Measurements from ENCODE around the gene P2RX4. TPM values are rescaled to one million over a fixed set of nuclear protein-coding genes. Genes with fewer than 3 reads are reported as not detected.
"Not testable (repeated sequence)": the region's sequence is repeated elsewhere in the genome, so short reads cannot be mapped to it uniquely, and the experiment has no call there.

Gene P2RX4
- total RNA-seq, 1 experiment from 2014 or later = 7.6 TPM

DNA sequence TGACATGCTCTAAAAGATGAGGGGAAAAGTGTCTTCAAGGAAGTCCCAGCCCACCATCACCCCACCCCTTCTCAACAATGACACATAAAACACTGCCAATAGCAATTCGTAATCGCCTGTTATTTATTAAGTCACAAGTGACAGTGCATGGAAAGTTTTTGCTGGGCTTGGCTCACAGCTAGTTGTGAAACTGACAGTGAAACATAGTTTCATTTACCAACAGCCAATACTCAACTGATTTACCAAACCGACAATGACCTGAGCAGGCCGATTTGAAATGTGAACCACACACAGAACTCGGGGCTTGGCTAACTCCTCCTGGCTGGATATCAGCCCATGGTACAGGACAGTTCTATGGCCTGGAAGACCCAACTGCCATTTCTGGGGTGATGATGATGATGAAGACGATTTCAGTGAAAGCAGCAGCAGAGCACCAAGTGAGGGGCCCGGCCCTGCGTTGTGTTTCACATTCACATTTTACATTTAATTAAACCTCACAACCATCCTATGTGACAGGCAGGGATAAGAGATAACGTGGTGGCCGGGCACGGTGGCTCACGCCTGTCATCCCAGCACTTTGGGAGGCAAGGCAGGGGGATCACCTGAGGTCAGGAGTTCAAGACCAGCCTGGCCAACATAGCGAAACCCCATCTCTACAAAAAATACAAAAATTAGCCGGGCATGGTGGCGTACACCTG lies 43.9 kb downstream of the P2RX4 start:
- no peak for DNase-seq (ENCODE audit: low spot score)
- H3K36me3 ChIP-seq (ENCODE audit: insufficient read depth, low read length, poor library complexity, severe bottlenecking) = peaks cover 36% of the 10 kb centered on the region
- no peak overlapping the region for H3K4me3 ChIP-seq (ENCODE audit: low read depth, low read length, poor library complexity, severe bottlenecking)
- POLR2A ChIA-PET (ENCODE audit: low non-redundant PET) = no interaction called here
- no peaks in the 10 kb centered on the region for H3K9me3 ChIP-seq (ENCODE audit: low read depth, low read length, poor library complexity, severe bottlenecking)
- BruUV-seq (replicated peaks) = no TSS peak
- TF ChIP-seq, protein P1, sequence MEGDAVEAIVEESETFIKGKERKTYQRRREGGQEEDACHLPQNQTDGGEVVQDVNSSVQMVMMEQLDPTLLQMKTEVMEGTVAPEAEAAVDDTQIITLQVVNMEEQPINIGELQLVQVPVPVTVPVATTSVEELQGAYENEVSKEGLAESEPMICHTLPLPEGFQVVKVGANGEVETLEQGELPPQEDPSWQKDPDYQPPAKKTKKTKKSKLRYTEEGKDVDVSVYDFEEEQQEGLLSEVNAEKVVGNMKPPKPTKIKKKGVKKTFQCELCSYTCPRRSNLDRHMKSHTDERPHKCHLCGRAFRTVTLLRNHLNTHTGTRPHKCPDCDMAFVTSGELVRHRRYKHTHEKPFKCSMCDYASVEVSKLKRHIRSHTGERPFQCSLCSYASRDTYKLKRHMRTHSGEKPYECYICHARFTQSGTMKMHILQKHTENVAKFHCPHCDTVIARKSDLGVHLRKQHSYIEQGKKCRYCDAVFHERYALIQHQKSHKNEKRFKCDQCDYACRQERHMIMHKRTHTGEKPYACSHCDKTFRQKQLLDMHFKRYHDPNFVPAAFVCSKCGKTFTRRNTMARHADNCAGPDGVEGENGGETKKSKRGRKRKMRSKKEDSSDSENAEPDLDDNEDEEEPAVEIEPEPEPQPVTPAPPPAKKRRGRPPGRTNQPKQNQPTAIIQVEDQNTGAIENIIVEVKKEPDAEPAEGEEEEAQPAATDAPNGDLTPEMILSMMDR (conservative IDR thresholded peaks at IDR 0.05; ENCODE audit: low read depth, low read length) = no peak
- TF ChIP-seq EZH2 (IDR thresholded peaks at IDR 0.05; ENCODE audit: borderline replicate concordance, low read depth, low read length, poor library complexity, severe bottlenecking) = no peak
- intact Hi-C loops (cut with micrococcal nuclease; ENCODE audit: unreplicated experiment) = no loop called here
- H3K27ac ChIP-seq (ENCODE audit: low read depth, low read length, poor library complexity, severe bottlenecking) = no peak overlapping the region
- H3K4me1 ChIP-seq (ENCODE audit: insufficient read depth, low read length, poor library complexity, severe bottlenecking) = no peaks in the 10 kb centered on the region
- CTCF ChIA-PET = no interaction called here
- H3K27me3 ChIP-seq (replicated peaks; ENCODE audit: insufficient read depth, low read depth, low read length, poor library complexity) = no peaks in the 10 kb centered on the region

DNA sequence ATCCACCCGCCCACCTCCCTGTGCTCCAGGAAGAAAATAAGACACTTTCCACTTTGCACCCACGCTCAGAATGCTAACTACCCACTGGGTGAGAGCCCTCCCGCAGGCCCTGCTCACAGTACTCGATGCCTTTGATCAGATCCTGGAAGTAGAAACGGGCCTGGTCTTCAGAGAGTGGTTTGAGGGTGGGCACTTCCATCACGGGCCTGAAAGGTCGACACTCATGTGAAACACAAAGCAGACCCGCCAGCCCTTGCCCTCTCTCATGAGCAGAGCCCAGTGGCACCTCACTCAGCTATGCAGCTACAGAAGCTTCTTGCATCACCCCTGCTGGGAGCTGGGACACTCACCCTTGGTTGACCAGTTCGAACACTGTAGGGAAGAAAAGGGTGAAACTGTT lies 45.5 kb downstream of the P2RX4 start:
- intact Hi-C loops (cut with micrococcal nuclease; ENCODE audit: unreplicated experiment) = no loop called here
- BruUV-seq (replicated peaks) = no TSS peak
- no peak for DNase-seq (ENCODE audit: low spot score)
- Histone ChIP-seq H3K4me1 (ENCODE audit: insufficient read depth, low read length, poor library complexity, severe bottlenecking) (no peaks in the 10 kb centered on the region), H3K9me3 (ENCODE audit: low read depth, low read length, poor library complexity, severe bottlenecking) (no peaks in the 10 kb centered on the region), H3K4me3 (ENCODE audit: low read depth, low read length, poor library complexity, severe bottlenecking) (no peak overlapping the region), H3K27me3 (replicated peaks; ENCODE audit: insufficient read depth, low read depth, low read length, poor library complexity) (no peaks in the 10 kb centered on the region), H3K27ac (ENCODE audit: low read depth, low read length, poor library complexity, severe bottlenecking) (no peak overlapping the region), H3K36me3 (ENCODE audit: insufficient read depth, low read length, poor library complexity, severe bottlenecking) (peaks cover 34% of the 10 kb centered on the region)
- TF ChIP-seq, protein P1 (conservative IDR thresholded peaks at IDR 0.05; ENCODE audit: low read depth, low read length) = no peak
- TF ChIP-seq EZH2 (IDR thresholded peaks at IDR 0.05; ENCODE audit: borderline replicate concordance, low read depth, low read length, poor library complexity, severe bottlenecking) = no peak
- ChIA-PET CTCF (no interaction called here), POLR2A (ENCODE audit: low non-redundant PET) (no interaction called here)

DNA sequence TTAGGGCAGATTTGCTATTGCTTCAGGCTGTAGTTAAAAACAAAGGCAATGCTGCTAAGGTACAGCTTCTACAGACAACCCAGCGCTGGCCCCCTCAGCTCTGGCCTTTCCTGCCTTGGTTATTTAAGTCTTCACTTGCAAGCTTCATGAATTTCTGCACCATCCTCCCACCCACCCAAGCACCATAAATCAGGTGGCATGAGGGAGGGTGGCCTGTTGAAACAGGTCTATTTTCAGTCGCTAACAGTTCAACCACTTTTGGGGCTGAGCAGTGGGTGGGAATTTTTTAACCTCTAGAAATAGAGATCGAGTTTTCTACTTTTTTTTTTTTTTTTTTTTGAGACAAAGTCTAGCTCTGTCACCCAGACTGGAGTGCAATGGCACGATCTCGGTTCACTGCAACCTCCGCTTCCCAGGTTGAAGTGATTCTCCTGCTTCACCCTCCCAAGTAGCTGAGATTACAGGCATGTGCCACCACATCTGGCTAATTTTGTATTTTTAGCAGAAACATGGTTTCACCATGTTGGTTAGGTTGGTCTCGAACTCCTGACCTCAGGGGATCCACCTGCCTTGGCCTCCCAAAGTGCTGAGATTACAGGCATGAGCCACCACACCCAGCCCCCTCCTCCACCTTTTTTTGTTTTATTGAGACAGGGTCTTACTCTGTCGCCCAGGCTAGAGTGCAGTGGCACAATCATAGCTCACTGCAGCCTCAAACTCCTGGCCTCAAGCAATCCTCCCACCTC lies 47.9 kb downstream of the P2RX4 start:
- H3K4me1 ChIP-seq (ENCODE audit: insufficient read depth, low read length, poor library complexity, severe bottlenecking); H3K27me3 ChIP-seq (replicated peaks; ENCODE audit: insufficient read depth, low read depth, low read length, poor library complexity); DNase-seq (ENCODE audit: low spot score); POLR2A ChIA-PET (ENCODE audit: low non-redundant PET); H3K4me3 ChIP-seq (ENCODE audit: low read depth, low read length, poor library complexity, severe bottlenecking); H3K9me3 ChIP-seq (ENCODE audit: low read depth, low read length, poor library complexity, severe bottlenecking); H3K27ac ChIP-seq (ENCODE audit: low read depth, low read length, poor library complexity, severe bottlenecking); CTCF ChIA-PET; BruUV-seq (replicated peaks); intact Hi-C loops (cut with micrococcal nuclease; ENCODE audit: unreplicated experiment): not testable (repeated sequence)
- H3K36me3 ChIP-seq (ENCODE audit: insufficient read depth, low read length, poor library complexity, severe bottlenecking) = peaks cover 37% of the 10 kb centered on the region

All from A673 (cell line).